Stimulated activated naive CD4-positive, alpha-beta T cell (primary cell): ENCODE results near the gene UBA52.
"Not testable (repeated sequence)": the region's sequence is repeated elsewhere in the genome, so short reads cannot be mapped to it uniquely, and the experiment has no call there.

Source experiments
- DNase-seq, 6 experiments: peaks; one replicate each; lab custom pipeline; 2025; lab: John Stamatoyannopoulos, UW

The UBA52 gene

DNA sequence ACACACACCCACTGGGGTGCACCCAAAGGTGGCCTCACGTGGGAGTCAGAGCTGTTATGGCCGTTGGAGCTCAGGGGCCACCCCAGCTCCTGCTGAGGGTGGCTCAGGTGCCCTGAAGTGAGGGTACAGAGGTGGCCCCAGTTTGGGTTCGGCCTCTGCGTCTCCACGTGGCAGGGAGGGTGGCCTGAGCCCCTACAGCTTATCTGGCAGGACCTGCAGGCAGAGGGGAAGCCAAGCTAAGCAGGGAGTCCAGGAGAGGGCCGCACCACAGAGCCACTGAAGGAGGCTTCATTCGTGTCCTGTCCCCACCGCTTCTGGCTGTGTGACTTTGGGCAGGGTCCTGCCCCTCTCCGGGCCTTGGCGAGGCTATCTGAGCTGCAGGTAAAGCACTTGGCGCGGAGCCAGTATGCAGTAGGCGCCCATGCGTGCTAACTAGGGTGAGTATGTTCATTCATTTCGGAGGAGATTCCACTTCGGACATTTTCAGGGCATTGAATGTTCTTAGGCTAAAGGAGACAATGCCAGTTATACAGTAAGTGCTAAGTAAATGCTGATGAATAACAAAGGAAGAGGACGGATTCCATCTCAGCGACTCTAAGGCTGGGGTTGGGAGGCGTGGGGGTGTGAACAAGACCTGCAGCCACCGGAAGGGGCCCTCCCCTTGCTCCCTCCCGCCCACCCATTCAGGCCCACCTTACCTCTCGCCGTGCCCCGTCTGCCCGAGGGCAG, 21.9 kb downstream of the UBA52 start:
- no peak for DNase-seq

DNA sequence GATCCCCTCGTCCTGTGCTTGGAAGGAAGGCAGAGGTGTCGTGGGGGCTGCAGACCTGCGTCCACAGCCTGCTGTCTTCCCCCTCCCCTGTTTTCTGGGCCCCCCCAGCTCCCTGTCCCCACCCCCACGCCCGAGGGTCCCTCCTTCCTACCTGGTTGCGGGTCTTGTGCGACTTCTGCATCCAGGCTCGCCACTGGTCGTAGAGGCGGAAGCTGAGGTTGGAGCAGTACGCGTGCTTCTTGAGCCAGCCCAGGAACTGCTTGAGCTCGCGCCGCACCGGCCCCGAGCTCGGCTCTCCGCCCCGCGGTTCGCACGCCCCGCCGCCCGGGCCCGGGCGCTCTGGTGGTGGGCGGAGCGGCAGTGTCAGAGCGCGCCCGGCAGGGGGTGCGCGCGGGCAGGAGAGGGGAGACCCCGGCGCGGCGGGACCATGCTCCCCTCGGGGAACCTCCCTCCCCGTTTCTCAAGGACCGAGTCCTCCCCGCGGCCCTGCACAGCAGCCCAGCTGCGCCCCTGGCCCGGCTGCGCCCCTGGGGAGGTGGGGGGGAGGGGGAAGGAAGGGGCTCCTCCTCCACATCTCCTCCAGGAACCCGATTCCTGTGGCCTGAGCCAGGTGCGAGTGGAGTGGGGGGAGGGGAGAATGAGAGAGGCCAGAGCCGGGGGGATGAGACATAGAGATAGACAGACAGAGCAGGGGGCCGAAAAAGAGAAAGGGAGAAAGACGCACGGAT, 22.6 kb downstream of the UBA52 start:
- peak; percentile 57 to 77 (median 70) for DNase-seq

DNA sequence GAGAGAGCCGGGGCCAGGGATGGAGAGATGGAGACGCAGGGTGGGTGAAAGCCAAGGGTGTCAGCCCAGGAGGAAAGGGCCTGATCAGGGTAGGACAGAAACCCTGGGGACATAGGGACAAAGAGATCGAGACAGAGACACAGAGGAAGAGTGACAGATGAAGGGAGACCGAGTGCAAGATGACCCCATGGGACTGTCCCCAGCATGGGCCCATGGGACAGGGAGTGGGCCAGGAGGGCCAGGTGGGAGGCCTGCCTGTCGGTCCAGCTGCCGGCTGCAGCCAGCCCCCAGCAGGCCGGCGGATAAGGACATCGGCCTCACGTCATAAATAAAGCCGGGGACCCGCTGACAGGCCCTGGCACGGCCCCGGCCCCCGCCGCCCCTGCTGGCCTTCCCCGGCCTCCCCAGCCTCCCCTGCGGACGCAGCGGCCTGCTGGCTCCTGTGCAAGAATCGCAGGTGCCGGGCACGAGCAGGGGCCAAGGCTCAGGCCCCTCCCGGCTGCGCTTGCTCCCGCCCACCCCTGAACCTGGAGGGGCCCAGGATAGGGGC, 23.2 kb downstream of the UBA52 start:
- no peak for DNase-seq

DNA sequence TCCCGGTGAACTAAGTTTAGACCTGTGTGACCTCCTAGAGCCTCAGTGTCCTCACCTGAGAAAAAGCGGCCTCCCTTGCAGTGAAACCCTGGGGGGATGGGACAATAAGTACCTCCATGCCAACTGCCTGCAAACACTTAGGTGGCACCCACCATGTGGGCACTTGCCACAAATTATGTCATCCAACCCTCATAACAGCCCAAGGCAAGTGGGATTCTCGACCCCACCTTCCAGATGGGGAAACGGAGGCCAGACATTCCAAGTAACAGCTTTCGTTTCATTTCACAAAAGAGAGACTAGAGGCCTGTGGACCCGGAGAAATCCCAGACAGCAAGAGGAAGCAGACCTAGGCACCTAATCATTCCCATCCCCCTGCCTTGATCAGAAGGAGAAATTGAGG, 23.8 kb downstream of the UBA52 start:
- DNase-seq, result no peak

DNA sequence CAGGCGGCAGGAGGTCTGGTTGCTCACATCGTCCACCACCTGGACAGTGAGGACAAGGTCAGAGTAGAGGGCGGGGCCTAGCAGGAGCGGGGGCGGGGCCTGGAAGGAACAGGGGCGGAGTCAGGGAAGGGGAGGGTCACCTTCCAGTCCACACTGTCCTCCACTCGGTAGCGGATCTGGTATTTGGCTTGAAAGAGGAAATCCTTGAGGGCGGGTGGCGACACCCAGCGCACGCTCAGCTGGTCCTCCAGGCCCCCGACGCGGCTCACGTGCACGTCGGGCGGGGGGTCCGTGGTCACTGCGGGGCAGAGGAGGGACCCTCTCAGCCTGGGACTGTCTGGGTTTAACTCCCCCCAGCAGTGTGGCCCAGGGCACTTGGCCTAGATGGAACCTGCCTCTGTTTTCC, 25.1 kb downstream of the UBA52 start:
- peak in 1 of 6 experiments; percentile 12 for DNase-seq

DNA sequence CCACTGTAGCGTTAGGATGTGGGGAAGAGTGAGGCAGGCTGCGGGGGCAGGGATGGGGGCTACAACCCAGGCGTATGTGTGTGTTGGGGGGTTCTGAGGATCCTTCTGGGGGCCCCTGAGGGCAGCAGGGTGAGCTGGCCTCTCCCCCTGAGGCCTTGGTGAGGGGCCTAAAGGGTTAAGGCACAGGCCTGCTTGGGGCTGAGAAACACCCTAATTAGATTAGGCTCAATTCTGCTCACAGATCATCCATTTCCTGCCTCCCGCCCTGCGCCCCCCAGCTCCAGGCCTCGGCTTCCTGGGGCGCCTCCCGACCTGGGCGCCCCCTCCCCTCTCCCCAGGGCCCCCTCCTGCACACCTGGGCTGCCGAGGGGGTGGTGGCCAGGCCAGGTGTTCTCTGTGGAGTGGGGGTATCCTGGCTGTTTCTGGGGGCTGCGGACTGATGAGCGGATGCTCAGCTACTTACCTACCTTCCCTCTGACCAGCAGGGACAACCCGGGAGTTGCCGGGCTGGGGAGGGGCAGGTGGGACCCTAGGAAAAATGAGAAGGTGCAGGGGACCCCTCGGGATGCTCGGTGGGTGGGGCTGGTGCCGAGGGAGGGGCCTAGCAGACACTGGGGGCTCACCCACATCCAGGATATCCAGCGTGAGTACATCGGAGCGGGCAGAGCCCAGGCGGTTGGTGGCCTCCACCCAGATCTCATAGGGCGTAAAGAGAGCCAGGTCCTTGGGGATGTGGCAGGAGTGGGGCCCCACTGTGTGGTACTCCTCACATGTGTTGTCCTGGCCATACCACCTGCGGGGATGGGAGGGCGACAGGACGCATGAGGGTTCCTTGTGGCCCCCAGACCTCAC, 26.4 kb downstream of the UBA52 start:
- DNase-seq, result no peak

DNA sequence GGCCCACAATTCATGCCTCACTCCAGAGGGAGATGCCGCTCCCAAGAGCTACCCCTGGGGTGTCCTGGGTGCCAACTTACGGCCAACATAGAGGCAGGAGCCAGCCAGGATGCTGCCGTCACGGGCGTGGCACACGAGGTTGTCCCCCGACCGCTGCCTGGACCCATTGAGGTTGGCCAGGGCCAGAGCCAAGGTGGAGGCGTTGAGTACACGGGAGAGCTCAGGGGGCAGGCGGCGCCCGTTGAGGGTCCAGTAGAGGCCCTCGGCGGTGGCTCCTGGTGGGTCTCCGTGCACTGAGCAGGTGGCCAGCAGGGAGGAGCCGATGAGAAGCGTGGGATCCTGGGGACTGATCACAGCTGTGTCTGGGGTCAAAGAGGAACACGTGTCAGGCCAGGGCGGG, 27.8 kb downstream of the UBA52 start:
- DNase-seq, result no peak

DNA sequence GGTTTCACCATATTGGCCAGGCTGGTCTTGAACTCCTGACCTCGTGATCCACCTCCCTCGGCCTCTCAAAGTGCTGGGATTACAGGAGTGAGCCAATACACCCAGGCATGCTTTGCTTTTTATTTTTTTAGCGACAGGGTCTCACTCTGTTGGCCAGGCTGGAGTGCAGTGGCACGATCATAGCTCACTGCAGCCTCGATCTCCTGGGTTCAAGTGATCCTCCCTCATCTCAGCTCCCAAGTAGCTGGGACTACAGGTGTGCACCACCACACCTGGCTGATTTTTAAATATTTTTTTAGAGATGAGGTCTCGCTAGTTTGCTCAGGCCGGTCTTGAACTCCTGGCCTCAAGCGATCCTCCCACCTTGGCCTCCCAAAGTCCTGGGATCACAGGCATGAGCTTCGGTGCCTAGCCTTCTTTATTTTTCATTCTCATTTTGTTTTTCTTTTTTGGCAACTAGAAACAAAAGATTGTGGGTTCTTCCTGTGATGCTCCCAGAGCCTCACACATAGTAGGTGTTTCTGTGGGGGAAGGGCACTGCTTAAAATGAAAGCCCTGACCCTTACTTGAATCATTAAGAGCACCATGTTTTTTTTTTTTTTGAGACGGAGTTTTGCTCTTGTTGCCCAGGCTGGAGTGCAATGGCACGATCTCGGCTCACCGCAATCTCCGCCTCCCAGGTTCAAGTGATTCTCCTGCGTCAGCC, 29.2 kb downstream of the UBA52 start:
- DNase-seq, result not testable (repeated sequence)

DNA sequence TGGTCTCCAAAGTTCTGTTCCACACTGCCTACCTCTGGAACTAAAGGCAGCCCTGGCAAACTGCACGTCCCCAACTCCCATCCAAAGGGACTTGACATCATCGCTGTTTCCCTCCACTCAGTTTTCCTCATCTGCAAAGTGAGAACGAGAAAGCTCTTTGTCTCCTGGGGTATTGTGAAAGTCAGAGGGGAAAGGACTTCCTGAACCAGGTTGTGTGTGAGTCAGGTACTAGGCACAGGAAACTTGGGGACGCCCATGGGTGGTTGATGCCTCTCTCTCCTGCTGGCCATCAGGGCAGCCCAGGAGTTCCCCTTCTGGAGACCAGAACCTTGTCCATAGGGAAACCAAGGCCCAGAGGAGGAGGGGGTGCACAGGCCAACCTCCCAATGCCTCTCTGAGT, 30.2 kb downstream of the UBA52 start:
- no peak for DNase-seq

DNA sequence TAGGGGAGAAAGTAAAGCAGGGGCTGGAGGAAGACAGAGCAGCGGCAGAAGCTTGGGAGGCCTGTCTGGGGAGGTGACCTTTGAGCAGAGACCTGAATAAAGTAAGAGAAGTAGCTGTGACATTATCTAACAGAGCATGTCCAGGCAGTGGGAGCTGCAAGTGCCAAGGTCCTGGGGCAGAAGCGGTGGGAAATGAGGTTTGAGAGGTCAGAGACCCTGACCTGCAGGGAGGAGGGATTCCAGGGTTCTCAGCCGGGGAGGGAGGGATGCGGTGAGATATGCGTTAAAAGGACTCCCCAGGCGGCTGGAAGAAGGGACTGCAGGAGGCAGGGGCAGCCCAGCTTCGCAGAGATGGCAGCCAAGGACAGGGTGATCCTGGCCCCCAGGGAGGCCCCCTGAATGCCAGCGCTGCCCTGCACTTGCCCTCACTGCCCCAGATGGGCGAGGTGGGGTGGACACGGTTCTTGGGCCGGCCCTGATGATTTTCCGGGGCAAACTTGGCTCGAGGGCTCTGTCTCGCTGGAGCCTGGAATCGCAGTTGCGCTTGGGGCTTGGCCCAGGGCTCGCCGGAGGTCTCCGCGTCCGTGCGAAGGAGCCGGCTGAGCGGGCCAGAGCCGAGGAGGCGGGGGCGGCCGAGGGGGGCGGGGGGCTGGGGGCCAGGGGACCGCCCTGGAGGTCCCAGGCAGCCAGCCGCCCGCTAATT, 31.7 kb downstream of the UBA52 start:
- DNase-seq, result peak in 1 of 6 experiments; percentile 5

DNA sequence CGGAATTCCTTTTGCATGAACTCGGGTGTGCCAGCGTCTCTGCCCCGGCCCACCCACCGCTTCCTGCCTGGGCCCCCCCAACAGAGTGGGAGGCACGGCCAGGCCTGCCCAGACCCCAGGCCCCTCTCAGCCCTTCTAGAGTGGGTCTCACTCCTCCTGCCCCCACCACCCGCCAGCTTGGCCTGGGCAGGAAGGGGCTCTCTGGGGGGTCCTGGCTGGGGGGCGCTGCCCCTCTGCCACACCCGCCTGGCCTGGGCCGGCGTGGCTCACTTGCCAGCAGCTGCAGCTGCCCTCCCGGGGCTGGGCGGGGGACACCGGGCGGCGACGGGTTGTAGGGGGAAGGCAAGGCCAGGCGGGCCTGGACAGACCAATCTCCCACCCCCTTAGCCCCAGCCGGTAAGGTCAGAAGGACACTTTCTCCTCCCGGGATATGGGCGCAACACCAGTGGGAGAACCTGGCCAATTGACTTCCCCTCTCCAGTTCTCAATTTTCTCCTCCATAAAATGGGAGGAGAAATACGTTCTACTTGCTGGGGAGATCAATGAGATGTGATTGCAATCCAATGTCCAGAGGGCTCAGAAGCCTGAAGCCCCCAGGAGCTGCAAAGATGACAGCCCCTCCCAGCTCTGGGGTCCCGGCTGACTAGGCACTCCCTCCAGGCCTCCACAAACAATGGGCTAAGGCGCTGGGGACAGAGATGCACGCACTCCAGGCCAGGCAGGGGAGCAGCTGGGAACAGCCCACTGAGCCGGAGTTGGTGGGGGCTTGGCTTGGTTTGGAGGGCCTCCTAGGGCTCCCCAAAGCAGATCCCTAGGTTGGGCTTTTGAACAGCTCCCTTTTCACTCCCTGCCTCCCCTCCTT, 32.5 kb downstream of the UBA52 start:
- DNase-seq, result no peak

DNA sequence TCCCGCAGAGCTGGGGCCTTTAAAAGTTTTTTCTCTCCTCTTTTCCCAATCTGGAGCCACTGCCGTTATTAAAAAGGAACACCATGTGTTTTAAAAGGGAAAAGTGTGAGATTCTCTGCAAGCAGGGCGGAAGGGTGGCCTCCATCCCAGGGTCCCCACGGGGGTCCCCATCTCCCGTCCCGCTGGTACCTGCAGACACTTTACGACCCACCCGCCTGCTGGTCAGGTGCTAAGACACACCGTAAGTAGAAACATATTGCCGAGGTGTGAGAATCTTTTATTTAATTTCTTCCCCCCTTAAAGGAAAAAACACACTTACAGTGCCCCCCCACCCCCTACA, 33.1 kb downstream of the UBA52 start:
- DNase-seq, result no peak

DNA sequence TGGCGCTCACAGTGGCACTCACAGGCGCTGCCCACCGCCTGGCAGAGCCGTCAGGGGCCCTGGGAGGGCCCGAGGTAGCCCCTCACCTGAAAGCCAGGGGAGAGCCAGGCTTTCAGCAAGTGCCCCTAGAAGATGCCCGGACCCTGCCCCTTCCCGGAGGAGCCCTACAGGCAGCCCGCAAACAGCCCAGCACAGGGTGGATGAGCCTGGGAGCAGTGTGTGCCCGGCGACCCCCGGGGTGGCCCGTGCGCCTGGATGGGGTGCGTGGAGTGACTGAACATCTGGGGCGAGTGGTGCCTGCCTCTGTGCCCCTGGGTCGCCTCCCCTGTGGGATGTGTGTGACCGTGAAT, 33.5 kb downstream of the UBA52 start:
- DNase-seq, result no peak

DNA sequence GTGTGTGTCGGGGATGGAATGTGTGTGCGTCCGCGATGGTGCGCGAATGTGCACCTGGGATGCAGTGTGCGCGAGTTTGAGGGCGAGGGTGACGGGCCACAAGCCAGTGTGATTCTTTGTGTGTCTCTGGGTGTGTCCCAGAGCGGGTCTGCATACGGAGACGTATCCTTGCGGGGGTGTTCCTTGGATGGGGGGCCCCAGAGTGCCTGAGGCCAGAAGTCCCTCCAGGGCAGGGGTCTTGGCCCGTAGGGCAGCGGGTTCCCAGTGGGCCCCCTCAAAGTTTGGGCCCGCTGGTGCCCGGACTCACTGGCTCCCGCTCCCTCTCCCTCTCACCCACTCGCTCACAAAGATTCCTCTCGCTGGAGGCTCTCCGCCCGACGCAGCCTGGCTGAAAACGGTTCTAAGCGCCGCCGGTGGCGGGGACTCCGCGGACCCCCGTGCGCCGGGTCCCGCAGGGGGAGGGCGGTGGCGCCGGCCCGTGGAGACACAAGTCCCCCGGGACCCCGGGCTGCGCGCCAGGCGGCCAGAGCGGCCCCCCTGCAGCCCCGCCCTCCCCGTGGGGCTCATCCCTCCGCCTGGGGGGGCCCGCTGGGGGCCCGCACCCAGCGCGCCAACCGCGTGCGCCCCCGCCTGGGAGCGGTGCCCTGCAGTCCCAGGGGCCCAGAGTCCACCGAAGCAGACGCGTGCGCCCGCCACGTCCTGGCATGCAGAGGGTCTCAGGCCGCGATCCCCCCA, 34.1 kb downstream of the UBA52 start:
- no peak for DNase-seq

DNA sequence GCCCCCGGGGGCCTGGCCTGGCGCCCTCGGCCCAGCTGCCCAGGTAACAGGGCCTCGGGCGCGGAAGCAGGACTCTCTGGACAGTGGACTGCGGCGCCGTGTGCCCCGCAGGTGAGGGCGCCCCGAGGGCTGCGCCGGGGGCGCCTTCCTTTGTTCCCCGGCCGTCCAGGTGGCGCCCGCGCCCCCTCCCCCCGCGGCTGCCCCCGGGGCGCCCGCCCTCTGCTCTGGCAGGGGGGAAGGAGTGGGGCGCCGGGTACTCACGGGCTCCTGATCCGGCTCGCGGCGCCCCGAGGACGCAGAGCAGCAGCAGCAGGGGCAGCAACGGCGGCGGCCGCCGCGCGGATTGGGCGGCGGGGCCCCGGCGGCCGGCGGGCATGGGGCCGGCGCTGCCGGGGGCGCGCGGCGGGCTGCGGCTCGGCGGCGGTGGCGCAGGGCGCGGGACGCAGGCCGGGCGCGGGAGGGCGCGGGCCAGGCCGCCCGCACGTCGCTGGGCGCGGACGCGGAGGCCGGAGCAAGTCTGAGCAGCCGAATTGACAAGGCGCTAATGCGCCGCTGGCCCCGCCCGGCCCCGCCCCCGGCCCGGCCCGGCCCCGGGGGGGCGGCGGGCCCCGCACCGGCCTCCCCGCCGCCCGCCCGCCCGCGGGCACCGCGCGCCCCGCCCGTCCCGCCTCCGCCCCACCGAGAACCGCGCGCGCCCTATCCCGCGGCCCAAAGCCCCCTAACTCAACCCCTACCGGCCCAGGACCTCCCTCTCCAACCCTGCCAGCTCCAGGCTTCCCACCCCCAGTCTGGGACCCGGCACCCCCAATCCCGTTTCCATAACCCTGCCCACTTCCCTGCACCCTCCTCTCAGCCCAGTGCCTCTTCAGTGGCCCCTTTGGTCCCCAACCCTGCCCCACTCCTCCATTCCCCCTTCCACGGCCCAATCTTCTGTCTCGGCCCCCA, 34.9 kb downstream of the UBA52 start, which contains the start of gene CRLF1:
CRLF1 (minus strand) TSS at position 519 of the 945 bp plus-strand sequence; CDS start at position 376, 143 bp downstream.
- no peak for DNase-seq

DNA sequence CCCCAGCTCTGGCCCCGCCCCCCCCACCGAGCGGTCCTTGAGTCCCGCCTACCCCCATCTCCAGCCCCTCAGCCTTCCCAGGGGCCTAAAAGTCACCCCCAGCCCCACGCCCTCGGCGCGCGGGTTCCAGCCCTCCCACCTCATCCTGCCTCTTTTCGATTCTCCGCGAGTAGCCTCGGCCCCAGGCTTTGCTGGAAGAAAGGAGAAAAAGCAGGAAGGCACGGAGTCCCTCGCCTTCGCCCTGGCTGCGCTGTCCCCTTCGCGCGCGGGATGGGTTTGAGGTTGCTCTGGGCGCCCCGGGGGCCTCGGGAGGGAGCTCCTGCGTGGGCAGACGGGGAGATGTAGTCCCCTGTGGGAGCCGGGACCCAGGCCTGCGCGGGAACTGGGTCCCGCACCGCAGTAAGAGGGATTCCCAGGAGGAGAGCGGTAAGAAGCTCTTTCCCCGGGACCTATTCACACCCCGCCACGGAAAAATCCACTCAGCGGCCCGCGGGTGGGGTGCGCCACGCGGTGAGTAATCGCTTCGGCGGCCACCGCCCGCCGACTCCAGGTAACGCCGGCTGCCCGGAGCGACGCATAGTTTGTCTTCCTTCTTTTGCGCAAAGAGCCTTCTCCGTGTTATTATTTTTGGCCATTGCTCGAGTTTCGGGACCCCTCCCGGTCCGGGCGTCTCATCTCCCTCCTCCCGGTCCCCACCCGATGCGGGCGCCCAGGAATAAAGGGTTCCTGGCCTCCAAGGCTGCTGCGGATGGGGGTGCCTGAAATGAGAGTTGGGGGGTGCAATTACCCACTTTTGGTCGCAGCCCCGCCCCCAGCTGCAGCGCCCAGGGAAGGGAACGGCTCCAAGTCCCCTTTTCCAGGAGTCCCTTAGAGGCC, 35.8 kb downstream of the UBA52 start:
- DNase-seq, result no peak

DNA sequence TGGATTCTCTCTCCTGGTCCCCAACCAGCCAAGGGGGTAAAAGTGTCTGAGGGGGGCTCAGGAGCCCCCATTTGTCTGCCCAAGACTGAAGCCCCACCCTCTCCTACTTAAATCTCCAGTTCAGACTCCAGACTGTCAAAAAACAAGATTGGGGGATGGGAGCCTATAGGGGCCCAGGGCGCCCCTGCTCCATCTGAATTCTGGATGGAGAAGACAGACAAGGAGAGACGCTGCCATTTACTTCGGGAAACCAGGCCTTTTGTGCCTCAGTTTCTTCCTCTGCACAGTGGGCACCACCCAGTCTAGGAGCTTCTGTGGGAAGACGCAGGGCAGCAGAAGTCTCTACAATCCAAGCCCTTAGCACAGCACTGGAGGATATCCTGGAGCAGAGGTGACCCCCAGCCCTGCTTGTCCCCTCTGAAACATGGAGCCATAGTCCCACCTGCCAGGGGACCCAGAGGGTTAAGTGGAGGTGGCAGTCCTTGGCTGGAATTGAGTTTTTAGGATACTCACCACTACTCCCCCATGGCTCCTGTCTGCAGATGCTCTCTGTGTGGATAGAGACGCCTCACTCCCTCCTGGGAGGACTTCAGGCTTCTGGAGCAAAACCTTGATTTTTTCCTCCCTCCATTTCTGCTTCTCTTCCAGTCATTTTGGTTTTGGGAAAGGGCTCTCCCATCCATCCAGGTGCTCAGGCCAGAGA, 36.6 kb downstream of the UBA52 start:
- DNase-seq, result no peak
